HCT116 (cell line): ENCODE data around the gene DHX32. TPM values are rescaled to one million over a fixed set of nuclear protein-coding genes. Genes with fewer than 3 reads are reported as not detected.
"Not testable (repeated sequence)": the region's sequence is repeated elsewhere in the genome, so short reads cannot be mapped to it uniquely, and the experiment has no call there.

ENCODE experiments used
- ATAC-seq: fragments of 200-7000 bp; cut with Tn5 transposase; 2 replicates; pipeline ENCODE4 v1.9.1; 2020; ENCODE audit warnings: mild to moderate bottlenecking, moderate library complexity
- BruUV-seq: library from RNA; stranded (reverse); fragments of 400-500 nt; replicated peaks from 2 replicates; lab custom pipeline; 2021; lab: Mats Ljungman, UMichigan
- CTCF ChIA-PET: fragments of 300-600 bp; sonication (Branson Sonifier 250); formaldehyde crosslinking; loops from one replicate; lab custom pipeline; 2021; ENCODE audit warnings: antibody characterized with exemption; lab: Charles Lee
- POLR2A ChIA-PET: fragments of 300-600, 350-600 bp; sonication (Branson Sonifier 250); formaldehyde crosslinking; loops from one replicate; lab custom pipeline; 2021; ENCODE audit warnings: antibody characterized with exemption; lab: Charles Lee
- RAD21 ChIA-PET, 2 experiments: fragments of 300-600 bp; sonication (Branson Sonifier 250); formaldehyde crosslinking; loops; one replicate each; lab custom pipeline; 2023; ENCODE audit warnings: low total read pairs in 2 of 2; ENCODE audit not compliant: uncharacterized antibody in 2 of 2, unreplicated experiment in 2 of 2, low non-redundant PET in 1 of 2; lab: Charles Lee
- DNase-seq: peaks from one replicate; pipeline ENCODE4 v3.0.0-alpha.2; 2010; ENCODE audit warnings: low read depth, low spot score
- H2AFZ ChIP-seq: fragments of 200-600 bp; shearing (Covaris generic), sonication (generic); 2 replicates; pipeline ENCODE4 v1.6.1; 2017; ENCODE audit warnings: low read depth, mixed run types, mixed read lengths, antibody characterized with exemption, low read length; ENCODE audit not compliant: poor library complexity, severe bottlenecking
- H3K27ac ChIP-seq: 2 replicates; pipeline ENCODE4 v1.5.1; 2012; ENCODE audit warnings: low read depth, low read length
- H3K27me3 ChIP-seq: fragments of 200-600 bp; sonication (generic); 2 replicates; pipeline ENCODE4 v1.6.1; 2016; ENCODE audit warnings: mixed run types, low read length, mixed read lengths; ENCODE audit not compliant: insufficient read depth
- H3K36me3 ChIP-seq, 2 experiments: fragments of 200-500 bp in 1 of 2; fragments of 200-600 bp in 1 of 2; sonication (Bioruptor generic) in 1 of 2; sonication (generic) in 1 of 2; 2 replicates each; pipeline versions ENCODE4 v1.5.1 to v1.6.1; 2014 to 2016; ENCODE audit warnings: low read length in 2 of 2, inconsistent platforms in 1 of 2, mixed read lengths in 1 of 2, mixed run types in 1 of 2; ENCODE audit not compliant: insufficient read depth in 2 of 2, control insufficient read depth in 1 of 2
- H3K4me1 ChIP-seq, 2 experiments: fragments of 200-600 bp in 1 of 2; sonication (generic) in 1 of 2; 2 replicates each; pipeline versions ENCODE4 v1.5.1 to v1.6.1; 2012 to 2017; ENCODE audit warnings: low read length in 2 of 2, inconsistent platforms in 1 of 2, mild to moderate bottlenecking in 1 of 2, mixed read lengths in 1 of 2, mixed run types in 1 of 2, moderate library complexity in 1 of 2; ENCODE audit not compliant: insufficient read depth in 2 of 2, control insufficient read depth in 1 of 2
- H3K4me2 ChIP-seq: fragments of 200-600 bp; sonication (generic); 2 replicates; pipeline ENCODE4 v1.6.1; 2017; ENCODE audit warnings: mixed run types, low read length, mixed read lengths
- H3K4me3 ChIP-seq, 2 experiments: fragments of 200-600 bp in 1 of 2; sonication (generic) in 1 of 2; replicated peaks in 1 of 2; 2 replicates each; pipeline ENCODE4 v1.5.1; 2011 to 2016; ENCODE audit warnings: low read length in 2 of 2, control low read depth in 1 of 2, low read depth in 1 of 2, mild to moderate bottlenecking in 1 of 2, mixed read lengths in 1 of 2, mixed run types in 1 of 2
- H3K79me2 ChIP-seq: fragments of 200-600 bp; sonication (generic); 2 replicates; pipeline ENCODE4 v1.6.1; 2017; ENCODE audit warnings: mild to moderate bottlenecking, mixed run types, low read length, moderate library complexity, mixed read lengths; ENCODE audit not compliant: insufficient read depth
- H3K9ac ChIP-seq: fragments of 200-600 bp; sonication (generic); 2 replicates; pipeline ENCODE4 v1.6.1; 2016; ENCODE audit warnings: low read length, mixed read lengths
- H3K9me2 ChIP-seq: fragments of 200-600 bp; sonication (generic), shearing (Covaris generic); 2 replicates; pipeline ENCODE4 v1.6.1; 2017; ENCODE audit warnings: mixed run types, mild to moderate bottlenecking, moderate library complexity; ENCODE audit not compliant: insufficient read depth
- H3K9me3 ChIP-seq, 2 experiments: fragments of 200-500 bp in 1 of 2; fragments of 200-600 bp in 1 of 2; sonication (Bioruptor generic) in 1 of 2; sonication (generic) in 1 of 2; 2 replicates each; pipeline ENCODE4 v1.6.1; 2014 to 2017; ENCODE audit warnings: low read length in 2 of 2, mixed read lengths in 2 of 2, inconsistent platforms in 1 of 2, low read depth in 1 of 2, mild to moderate bottlenecking in 1 of 2, mixed run types in 1 of 2, moderate library complexity in 1 of 2; ENCODE audit not compliant: control insufficient read depth in 1 of 2, insufficient read depth in 1 of 2
- H4K20me1 ChIP-seq: fragments of 200-600 bp; sonication (generic), shearing (Covaris generic); 2 replicates; pipeline ENCODE4 v1.6.1; 2017; ENCODE audit warnings: mixed run types, mild to moderate bottlenecking, moderate library complexity; ENCODE audit not compliant: insufficient read depth
- FOSL1 ChIP-seq: IDR thresholded peaks from 2 replicates; pipeline ENCODE4 v1.6.1; 2012; ENCODE audit warnings: low read depth
- POLR2A ChIP-seq: IDR thresholded peaks from 2 replicates; pipeline ENCODE4 v1.7.0; 2011; ENCODE audit warnings: borderline replicate concordance; ENCODE audit not compliant: insufficient read depth, insufficient read length; ENCODE audit errors: extremely low read depth
- intact Hi-C: fragments of 100-400 bp; cut with micrococcal nuclease; formaldehyde crosslinking; loops from 2 replicates; pipeline ENCODE4 v1.10.0; 2022
- total RNA-seq: library from RNA; stranded (reverse); gene quantifications from one replicate; pipeline ENCODE4 v1.2.1, GENCODE V29; 2021; ENCODE audit not compliant: unreplicated experiment

Gene DHX32
- total RNA-seq, 1 experiment from 2014 or later = 50.9 TPM

DNA sequence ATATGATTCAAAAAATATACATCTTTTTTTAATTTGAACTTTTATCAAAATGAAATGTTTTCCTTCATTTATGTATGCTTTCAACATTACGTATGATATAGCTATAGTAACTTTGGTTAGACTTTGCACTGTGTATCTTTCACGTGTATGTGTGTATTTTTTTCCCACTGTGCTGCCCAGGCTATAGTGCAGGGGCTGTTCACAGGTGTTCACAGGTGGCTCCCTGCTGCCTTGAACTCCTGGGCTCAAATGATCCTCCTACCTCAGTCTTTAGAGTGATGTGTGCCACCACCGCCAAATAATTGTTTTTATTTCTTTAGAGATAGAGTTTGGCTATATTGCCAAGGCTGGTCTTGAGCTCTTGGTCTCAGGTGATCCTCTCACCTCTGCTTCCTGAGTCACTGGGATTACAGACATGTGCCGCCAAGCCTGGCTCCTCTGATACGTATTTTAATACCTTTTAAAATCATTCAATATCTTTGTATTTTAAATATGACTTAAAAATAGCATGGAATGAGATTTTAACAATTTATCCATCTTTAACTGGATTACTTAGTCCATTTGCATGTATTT is 44.3 kb upstream of the DHX32 start:
- Histone ChIP-seq H3K4me3 (no peak overlapping the region), H3K36me3 (no peaks in the 10 kb centered on the region), H3K4me1 (peaks cover 0 to 3% of the 10 kb centered on the region in 2 experiments; a peak in 1 of 4 replicates), H3K79me2 (no peaks in the 10 kb centered on the region), H3K4me2 (no peak overlapping the region), H3K27ac (no peak overlapping the region), H2AFZ (no peak overlapping the region), H3K9me3 (no peaks in the 10 kb centered on the region), H3K9ac (no peak overlapping the region), H4K20me1 (no peaks in the 10 kb centered on the region), H3K27me3 (no peaks in the 10 kb centered on the region), H3K9me2 (no peaks in the 10 kb centered on the region)
- BruUV-seq = no TSS peak
- RAD21 ChIA-PET = no interaction called here
- CTCF ChIA-PET = interaction anchor here (2.0 kb wide), 1 partner anchor 9 kb away, joined by 5 read pairs; no protein-coding TSS in a partner anchor
- intact Hi-C loops = no loop called here
- POLR2A ChIA-PET = no interaction called here
- ATAC-seq = no peak
- TF ChIP-seq FOSL1 (no peak), POLR2A (no peak)
- DNase-seq = no peak

DNA sequence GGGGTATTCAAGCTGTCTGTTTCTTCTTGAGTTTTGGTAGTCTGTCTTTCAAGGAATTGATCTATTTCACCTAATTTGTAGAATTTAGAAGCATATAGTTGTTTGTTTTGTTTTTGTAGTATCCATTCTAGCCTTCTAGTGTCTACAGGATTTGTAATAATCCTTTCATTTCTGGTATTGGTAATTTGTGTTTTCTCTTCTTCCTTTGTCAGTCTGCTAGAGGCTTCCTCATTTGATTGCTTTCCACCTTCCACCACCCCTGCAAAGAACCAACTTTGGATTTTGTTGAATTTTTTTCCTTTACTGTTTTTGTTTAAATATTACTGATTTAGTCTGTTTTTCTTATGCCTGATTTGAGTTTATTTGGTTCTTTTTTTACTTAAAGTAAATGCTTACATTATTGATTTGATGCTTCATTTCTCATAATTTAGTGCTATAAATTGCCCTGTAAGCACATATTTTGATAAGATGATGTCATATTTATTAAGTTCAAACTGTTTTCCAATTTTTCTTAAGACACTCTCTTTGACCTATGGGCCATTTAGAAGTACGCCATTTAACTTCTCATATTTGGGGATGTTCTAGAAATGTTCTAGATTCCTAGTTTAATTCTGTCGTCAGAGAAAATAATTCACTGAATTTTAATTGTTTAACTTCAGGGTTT is 40.7 kb upstream of the DHX32 start:
- H3K4me2 ChIP-seq, CTCF ChIA-PET, H3K9me3 ChIP-seq, H3K4me1 ChIP-seq, H3K27ac ChIP-seq, POLR2A ChIA-PET, H3K4me3 ChIP-seq, intact Hi-C loops, BruUV-seq, RAD21 ChIA-PET, H3K9me2 ChIP-seq, H4K20me1 ChIP-seq, H2AFZ ChIP-seq, H3K36me3 ChIP-seq, H3K9ac ChIP-seq, ATAC-seq, H3K27me3 ChIP-seq, DNase-seq, H3K79me2 ChIP-seq: not testable (repeated sequence)

DNA sequence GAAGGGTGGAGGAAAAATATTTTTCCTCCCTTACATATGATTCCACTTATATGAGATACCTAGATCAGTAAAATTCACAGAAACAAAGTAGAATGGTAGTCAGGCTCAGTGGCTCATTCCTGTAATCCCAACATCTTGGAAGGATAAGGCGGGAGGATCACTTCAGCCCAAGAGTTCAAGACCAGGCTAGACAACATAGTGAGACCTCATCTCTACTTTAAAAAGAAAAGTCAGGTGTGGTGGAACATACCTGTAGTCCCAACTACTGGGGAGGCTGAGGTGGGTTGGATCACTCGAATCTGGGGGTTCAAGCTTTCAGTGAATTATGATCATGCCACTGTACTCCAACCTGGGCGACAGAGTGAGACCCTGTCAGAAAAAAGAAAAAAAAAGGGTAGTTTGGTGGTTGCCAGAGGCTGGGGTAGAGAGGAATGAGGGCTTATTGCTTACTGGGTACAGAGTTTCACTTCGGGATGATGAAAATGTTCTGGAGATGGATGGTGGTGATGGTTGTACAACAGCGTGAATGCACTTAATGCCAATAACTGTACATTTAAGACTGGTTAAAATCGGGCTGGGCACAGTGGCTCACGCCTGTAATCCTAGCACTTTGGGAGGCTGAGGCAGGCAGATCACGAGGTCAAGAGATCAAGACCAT is 36.7 kb upstream of the DHX32 start:
- H3K4me2 ChIP-seq, RAD21 ChIA-PET, H3K4me3 ChIP-seq, H3K9ac ChIP-seq, intact Hi-C loops, H3K9me3 ChIP-seq, H3K4me1 ChIP-seq, H4K20me1 ChIP-seq, BruUV-seq, POLR2A ChIA-PET, H3K27me3 ChIP-seq, H3K79me2 ChIP-seq, H2AFZ ChIP-seq, H3K36me3 ChIP-seq, CTCF ChIA-PET, DNase-seq, H3K27ac ChIP-seq, ATAC-seq, H3K9me2 ChIP-seq: not testable (repeated sequence)
